22Rv1 (cell line): ENCODE data around the gene CEACAM3.

Experiments used
- CTCF ChIP-seq: fragments of 450-650 bp; IDR thresholded peaks from 2 replicates; pipeline ENCODE4 v1.5.1; 2017; ENCODE audit warnings: mild to moderate bottlenecking
- ZFX ChIP-seq: fragments of 450-650 bp; IDR thresholded peaks from 2 replicates; pipeline ENCODE4 v1.6.1; 2017; ENCODE audit warnings: antibody characterized with exemption, borderline replicate concordance

DNA sequence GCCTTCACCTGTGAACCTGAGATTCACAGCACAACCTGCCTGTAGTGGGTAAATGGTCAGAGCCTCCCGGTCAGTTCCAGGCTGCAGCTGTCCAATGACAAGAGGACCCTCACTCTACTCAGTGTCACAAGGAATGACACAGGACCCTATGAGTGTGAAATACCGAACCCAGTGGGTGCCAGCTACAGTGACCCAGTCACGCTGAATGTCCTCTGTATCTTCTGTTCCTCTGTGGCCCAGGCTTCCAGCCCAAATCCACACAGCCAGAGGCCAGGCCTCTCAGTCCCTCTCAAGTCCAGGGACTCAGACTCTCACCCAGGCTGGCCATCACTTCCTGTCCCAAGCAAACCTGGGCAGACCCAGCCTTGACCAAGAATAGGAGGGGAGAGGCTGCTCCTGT is 10.8 kb downstream of the CEACAM3 start:
- TF ChIP-seq CTCF (no peak), ZFX (no peak)
